HG03139 (cell line): Measurements from ENCODE around the gene GDAP1L1.

ENCODE experiments used
- ATAC-seq: cut with Tn5 transposase; IDR thresholded peaks from one replicate; pipeline ENCODE4 v1.9.1; 2021; ENCODE audit not compliant: unreplicated experiment

GDAP1L1 gene

DNA sequence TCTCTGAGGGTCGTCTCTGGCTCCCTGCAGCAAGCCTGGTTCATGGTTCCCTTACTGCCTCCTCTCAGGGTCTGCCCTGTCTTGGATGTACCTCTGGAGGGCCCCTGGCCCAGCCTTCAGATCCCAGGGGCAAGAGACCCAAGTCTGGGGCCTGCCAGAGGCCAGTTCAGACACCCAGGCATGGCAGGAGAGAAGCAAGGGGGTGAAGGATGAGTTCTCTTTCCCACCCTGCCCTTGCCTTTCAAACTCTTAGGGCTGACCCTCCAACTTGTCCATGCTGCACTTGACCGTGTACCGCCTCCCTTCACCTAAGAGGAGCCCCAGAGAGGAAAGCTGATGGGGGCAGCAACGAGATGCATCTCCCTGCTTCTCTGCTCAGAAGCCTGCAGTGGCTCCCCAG, 4.2 kb downstream of the GDAP1L1 start:
- ATAC-seq, result no peak

DNA sequence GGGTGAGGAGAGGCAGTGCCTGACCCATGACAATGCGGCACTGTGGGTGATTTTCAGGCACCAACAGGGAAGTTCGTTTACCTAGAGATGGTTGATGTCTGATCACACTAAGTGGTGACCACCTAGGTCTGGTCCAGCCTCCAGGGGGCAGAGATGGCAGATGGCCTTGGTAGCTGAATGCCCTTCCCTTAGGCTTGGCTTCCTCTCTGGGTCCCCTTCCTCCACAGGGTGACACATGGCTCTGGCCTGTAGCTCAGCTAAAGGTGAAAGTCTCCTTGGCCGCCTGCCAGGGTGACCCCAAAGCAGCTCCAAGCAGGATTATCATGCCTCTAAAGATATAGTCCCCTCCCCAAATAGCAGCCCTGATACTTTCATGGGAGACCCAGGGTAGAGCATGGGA, 6.4 kb downstream of the GDAP1L1 start:
- no peak for ATAC-seq

DNA sequence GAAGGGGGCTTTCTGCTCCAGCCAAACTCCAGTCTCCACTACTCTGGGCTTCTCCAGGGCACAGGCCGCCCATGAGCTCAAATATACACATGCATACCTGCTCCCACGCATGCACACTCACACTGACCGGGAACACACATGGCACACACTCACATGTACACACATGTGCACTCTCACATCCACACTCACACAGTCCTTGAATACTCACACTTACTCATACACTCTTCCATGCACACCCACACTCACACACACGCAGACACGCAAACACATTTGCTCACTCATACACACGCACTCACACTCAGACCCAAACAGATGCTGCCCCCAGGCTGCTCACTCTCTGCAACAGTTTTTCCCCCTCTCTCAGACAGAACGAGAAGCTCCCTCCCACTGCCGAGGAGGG, 7.0 kb downstream of the GDAP1L1 start:
- ATAC-seq, result no peak

DNA sequence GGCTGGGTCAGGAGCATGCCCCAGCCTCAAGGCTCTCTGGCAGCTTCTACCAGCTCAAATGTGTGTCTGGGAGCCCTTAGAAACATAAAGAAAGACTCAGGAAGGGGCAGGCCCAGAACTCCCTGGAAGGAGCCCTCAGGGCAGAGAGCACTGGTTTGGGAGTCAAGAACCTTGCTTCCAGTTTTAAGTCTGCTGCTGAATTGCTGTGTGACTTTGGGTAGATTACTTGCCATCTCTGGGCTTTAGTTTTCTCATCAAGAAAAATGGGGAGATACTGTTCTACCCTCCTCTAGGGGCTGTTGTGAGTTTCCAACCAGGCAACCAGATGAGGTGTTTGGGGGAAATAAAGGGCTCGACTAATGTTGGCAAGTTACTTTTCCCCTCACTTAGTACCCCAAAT, 8.8 kb downstream of the GDAP1L1 start:
- no peak for ATAC-seq

DNA sequence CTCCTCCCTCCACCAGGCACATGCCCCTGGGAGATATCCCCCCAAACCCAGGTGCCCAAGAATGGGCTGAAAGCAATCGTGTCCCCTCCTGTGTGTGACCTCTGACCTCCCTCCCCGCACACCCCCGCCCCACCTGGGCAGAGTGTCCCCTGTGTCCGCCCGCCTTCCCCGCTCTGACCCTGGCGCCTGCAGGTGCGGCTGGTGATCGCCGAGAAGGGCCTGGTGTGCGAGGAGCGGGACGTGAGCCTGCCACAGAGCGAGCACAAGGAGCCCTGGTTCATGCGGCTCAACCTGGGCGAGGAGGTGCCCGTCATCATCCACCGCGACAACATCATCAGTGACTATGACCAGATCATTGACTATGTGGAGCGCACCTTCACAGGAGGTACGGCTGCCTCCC, 9.9 kb downstream of the GDAP1L1 start:
- ATAC-seq, result no peak

DNA sequence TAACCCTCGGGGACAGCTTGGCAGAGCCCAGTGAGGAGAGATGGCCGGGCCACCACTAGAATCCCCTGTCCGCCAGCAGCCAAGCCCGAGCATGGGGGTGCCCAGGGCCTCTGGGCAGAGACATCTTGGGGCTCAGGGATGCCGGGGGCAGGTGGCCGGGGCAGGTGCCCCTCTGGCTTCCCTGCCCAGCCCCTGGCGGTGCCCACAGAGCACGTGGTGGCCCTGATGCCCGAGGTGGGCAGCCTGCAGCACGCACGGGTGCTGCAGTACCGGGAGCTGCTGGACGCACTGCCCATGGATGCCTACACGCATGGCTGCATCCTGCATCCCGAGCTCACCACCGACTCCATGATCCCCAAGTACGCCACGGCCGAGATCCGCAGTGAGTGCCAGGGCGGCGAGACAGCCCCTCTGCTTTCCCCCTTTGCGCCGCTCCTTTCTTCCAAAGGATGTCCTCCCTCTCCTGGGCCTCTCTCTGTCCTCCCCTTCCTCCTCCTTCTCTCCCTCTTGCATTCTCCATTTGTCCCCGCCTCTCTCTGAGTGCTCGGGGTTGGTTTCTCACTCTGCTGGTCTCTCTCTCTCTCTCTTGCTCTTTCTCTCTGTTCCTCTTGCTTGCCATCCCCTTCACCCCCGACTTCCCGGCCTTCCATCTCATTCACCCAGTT, 11.2 kb downstream of the GDAP1L1 start:
- ATAC-seq, result no peak

DNA sequence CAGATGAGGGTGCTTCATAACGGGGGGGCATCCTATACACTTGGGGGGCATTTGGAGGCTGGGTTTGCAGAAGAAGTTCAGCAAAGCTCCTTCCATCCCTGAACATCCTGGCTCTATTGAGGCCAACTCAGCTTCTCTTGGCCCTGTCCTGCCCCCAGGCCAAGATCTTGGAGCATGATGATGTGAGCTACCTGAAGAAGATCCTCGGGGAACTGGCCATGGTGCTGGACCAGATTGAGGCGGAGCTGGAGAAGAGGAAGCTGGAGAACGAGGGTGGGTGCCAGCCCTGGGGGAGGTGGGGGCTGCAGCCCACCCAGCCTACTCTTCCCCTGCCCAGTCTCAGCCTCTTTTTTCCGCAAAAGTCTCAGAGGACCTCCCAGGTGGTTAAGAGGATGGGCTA, 17.2 kb downstream of the GDAP1L1 start:
- ATAC-seq, result no peak

DNA sequence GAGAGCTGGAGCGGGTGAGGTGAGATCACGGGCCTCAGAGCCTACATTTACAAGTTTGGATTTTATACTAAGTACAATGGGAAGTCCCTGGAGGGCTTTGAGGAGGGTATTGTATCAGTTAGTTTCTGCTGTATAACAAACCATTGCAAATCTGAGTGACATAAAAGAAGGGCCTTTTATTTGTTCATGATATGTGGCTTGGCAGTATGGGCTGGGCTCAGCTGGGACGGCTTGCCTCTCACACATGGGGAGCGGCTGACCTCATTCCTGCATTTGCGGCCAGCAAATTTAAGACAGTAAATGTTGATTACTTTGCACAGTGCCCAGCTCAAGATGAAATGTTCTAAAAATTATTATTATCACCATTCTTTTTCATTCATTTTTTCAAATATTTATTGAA, 21.7 kb downstream of the GDAP1L1 start:
- no peak for ATAC-seq

DNA sequence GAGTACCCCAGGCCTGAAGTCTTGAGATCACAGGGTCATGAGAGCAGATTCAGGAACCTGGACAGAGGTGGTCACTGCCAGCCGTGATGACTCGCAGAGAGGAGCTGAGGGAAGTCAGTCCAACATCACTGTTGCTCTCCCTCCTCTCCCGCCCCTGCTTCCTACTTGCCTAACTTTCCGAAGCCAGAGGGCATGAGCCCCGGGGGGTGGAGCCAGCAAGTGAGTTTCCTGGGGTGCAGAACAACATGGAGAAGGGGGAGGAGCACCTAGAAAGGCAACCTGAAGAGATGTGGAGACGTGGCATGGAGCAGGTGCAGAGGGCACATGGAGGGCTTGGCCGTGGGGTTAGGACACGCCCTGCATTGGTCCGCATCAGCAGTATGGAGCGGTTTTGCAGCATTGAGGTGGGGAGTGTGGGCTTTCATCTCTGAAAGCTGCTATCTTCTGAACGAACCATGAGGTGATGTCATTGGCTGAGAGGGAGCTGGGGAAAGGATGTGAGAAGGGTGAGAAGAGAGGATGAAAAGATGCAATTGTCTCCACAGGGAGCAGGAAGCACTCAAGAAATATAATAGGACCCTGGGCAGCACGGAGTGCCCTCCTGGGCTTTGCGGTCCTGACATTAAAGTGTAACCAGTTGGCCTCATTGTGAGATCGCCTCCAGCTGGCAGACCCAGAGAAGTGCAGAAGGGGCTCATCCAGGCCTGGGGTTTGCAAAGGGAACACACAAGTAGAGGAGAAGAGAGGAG, 25.0 kb downstream of the GDAP1L1 start:
- ATAC-seq, result no peak

DNA sequence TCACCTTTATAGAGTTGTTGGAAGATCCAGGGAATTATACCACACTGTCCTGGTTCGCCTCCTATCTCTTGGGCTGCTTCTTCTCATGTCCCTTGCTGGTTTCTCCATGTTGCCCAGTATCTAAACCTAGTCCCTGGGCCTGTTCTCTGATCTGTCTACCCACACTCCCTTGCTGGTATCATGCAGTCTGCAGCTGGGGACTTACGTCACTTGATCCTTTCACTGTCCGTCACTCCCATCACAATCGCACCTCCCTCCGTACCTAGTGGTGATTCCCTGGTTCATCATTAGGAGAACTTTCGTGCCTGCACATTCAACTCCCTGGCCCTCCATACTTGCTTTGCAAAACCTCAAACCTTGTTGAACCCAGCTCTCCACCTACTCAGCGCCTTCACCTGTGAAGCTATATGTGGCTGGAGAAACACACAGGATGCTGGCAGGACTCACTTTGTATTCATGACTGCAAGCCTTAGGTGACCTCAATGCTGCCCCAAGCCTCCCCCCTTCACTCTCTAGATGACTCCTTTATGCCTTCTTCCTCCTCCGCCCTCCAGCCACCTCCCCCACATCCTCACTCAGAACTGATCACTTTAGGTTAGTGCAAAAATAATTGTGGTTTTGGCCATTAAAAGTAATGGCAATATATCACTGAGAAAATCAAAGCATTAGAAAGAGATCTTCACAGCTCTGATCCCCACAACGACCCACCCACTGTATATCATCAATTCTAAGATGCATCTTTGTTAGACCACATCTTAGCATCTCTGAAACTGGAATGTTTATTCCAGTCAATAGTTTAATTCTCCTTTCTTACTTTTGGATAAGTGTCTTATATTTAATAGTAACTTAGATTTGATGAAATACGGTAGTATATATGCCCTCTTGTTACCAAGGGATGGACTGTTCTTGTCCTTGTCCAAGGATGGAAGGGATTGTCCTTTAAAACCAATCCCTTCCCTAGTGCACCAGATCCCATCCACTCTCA, 26.4 kb downstream of the GDAP1L1 start:
- ATAC-seq, result no peak

DNA sequence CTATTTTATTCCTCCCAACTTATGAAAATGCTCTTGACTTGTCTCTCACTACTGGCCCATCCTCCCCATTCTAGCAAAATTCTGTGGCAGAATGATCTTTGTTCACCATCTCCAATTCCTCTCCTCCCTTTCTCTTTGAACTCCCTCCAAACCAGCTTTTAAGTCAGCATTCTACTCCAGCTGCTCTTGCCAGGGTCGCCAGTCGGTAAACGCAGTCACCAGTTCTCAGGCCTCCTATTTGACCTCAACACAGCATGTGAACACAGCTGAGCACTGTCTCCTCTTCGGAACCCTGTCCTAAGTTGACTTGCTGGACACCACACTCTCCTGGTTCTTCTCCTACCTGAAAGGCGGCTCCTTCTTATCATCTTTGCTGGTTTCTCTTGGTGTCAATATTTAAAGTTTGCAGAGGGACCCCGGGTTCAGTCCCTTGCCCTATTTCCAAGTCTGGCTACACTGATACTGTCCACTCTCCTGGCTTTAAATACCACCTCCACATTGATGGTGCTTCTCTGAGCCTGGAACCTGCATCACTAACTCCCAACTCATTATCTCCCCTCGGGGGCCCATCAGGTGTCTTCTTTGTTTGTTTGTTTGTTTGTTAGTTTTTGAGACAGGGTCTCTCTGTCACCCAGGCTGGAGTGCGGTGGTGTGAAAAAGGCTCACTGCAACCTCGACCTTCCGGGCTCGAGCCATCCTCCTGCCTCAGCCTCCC, 27.4 kb downstream of the GDAP1L1 start:
- ATAC-seq, result no peak

DNA sequence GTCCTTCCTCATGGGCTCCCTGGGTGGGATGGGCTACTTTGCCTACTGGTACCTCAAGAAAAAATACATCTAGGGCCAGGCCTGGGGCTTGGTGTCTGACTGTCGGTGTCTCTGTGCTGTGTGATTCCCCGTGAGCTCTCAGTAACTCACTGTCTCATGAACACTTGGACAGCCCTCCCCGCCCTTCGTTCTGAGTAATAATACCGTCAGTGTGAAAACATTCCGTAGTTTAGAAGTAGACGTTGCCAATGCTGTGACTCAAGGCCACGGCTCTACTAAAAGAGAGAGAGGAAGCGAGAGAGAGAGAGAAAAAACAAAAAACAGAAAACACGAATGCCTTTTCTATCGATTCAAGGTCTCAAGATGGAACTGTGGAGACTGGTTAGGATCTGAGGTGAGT, 32.1 kb downstream of the GDAP1L1 start:
- ATAC-seq, result no peak

DNA sequence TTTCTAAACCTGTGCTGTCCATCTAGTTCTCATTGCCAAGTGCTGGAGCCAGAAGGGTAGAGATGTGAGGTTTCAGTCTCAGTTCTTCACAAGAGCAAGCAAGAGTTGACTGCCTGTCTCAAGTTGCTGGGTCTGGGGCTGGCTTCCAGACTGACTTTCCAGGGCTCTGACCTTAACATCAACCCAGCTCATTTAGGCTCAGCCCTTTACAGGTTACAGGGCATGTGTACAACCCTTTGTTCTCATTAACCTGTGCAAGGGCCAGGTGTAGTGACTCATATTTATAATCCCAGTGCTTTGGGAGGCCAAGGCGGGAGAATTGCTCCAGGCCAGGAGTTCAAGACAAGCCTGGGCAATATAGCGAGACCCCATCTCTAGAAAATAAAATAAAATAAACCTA, 33.3 kb downstream of the GDAP1L1 start:
- ATAC-seq, result no peak

DNA sequence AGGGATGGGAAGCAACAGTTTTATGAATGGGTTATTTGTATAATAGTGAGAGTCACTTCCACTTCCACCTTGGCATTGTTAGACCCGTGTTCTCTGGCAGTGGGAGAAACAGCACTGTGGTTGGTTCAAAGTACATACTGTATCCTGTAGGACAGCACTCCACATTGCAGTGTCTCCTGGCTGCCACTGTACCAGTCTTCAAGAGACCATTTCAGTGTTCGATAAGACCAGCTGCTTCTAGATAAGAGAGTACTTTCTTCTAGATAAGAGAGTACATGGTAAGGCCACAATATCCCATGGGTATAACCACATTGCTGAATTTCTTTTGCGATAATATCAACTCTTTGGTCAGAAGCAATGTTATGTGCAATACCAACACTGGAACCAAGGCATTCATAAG, 35.1 kb downstream of the GDAP1L1 start:
- no peak for ATAC-seq

DNA sequence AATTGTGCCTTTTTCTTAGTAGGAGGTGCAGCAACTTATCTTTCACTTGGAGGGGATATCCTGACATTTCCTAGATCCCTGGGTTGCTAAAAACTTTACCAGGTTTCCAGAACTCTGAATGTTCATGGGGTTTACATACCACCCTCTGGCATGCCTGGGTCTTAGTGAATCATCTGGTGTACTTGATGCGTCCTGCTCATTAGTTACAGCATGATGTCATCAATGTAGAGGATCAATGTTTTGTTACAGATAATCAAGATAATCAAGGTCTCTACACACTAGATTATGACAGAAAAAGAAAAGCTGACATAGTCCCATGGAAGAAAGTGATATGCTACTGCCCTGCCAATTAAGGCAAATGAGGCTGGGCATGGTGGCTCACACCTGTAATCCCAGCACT, 36.9 kb downstream of the GDAP1L1 start:
- ATAC-seq, result no peak

DNA sequence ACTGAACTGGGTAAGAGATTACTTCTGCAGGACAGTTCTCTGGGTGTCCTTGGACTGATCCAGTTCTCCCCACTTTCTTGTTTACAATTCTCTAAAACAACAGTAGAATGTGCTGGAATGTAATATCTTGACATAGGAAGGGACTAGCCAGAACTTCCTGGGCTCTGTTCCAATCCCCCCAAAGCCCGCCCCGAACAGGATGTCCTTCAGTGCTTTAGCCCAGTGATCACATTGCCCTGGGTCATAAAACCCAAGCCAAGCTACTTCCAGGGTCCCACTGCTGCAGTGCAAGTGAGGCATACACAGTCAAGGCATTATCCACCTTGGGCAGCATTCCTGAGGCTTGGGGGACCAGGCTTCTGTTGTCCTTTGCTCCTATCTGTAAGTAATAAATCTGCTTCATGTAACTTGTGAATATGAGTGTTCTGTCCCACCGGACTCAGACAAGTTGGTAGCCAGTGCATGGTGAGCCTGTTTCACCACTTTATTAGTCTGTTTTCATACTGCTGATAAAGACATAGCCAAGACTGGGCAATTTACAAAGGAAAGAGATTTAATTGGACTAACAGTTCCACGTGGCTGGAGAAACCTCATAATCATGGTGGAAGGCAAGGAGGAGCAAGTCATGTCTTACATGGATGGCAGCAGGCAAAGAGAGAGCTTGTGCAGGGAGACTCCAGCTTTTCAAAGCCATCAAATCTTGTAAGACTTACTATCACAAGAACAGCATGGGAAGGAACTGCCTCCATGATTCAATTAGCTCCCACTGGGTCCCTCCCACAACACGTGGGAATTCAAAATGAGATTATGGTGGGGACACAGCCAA, 40.4 kb downstream of the GDAP1L1 start:
- ATAC-seq, result no peak

DNA sequence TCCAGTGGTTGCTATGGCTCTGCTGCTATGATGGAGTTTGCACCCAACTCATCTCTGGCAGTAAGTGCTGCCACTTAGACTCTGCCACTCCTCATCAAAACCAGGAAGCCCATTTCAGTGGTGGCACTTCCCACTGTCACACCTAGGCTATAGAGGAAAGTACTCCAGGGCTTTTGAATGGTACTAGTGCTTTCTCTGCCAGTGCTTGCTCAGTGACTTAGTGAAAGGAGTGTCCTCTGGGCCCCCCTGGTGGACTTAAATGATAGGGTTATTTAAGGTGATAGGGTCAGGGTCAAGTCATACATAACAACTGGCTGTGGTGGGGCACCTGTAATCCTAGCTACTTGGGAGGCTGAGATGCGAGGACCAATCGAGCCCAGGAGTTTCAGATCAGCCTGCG, 41.1 kb downstream of the GDAP1L1 start:
- ATAC-seq, result no peak

DNA sequence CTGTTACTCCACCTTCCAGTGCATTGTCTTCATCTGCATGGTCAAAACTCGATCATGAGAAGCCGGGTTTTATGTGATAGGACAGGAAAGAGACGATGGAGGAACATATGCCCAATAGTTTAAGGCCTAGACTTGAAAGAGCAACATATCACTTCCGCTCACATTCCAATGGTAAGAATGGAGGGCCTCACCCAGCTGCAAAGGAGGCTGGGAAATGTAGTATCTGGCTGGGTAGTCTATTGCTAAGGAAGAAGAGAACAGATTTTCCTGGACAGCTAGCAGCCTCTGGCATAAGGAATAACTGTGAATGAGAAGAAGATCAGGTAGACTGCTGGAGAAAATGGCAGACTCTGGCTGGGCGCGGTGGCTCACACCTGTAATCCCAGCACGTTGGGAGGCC, 44.6 kb downstream of the GDAP1L1 start:
- ATAC-seq, result no peak

DNA sequence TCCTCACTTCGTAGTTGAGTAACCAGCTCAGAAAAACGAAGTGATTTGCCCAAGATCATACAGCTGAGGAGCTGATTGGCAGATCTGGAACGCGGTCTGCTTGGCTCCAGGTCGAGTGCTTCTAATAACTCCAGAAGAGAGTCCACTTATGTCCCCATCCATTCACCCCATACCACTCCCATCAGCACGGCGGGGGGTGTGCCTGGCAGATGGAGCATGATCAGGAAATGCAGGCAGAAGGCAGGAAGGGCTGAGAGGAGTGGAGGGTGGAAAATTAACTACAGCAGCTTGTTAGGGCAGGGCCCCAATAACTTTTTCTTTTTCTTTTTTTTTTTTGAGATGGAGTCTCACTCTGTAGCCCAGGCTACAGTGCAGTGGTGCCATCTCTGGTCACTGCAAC, 48.9 kb downstream of the GDAP1L1 start:
- ATAC-seq, result no peak

DNA sequence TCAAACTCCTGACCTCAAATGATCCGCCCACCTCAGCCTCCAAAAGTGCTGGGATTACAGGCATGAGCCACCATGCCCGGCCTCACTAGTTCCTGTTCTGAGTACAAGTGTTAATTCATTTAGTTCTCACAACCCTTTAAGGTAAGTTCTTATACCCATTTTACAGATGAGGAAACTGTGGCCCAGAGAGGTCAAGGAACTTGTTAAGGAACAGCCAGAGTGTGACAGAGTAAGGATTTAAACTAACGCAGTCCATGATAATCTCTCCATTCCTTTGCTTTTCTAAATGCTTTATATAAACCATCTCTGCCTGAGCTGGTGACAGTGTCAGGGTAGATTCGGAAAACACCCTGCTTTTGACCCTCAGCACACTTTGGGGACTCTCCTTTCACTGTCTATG, 50.6 kb downstream of the GDAP1L1 start:
- ATAC-seq, result no peak
